HepG2 (cell line): ENCODE measurements around the gene DYSF. TPM values are rescaled to one million over a fixed set of nuclear protein-coding genes. Genes with fewer than 3 reads are reported as not detected.

Experiments
- ATAC-seq: fragments of 200-7000 bp; cut with Tn5 transposase; 3 replicates; pipeline ENCODE4 v1.9.1; 2020; ENCODE audit warnings: mild to moderate bottlenecking, moderate library complexity
- BruUV-seq: library from RNA; stranded (reverse); fragments of 400-500 nt; replicated peaks from 2 replicates; lab custom pipeline; 2021; lab: Mats Ljungman, UMichigan
- CTCF ChIA-PET: fragments of 300-600 bp; formaldehyde crosslinking; extraction: SDS; loops from one replicate; lab custom pipeline; 2021; ENCODE audit warnings: low total read pairs, inconsistent platforms, low intra/inter-chr PET ratio; lab: Yijun Ruan, JAX
- POLR2A ChIA-PET: fragments of 350-600 bp; sonication (Branson Sonifier 250); formaldehyde crosslinking; loops from one replicate; lab custom pipeline; 2020; ENCODE audit warnings: antibody characterized with exemption, inconsistent platforms; lab: Yijun Ruan, JAX
- DNase-seq: peaks from one replicate; pipeline ENCODE4 v3.0.0-alpha.2; 2015; ENCODE audit warnings: low spot score
- FAIRE-seq: peaks from 3 replicates; lab custom pipeline; 2011; peaks lifted over from hg19 to GRCh38; lab: Jason Lieb, UNC
- H2AFZ ChIP-seq: one replicate; pipeline ENCODE4 v1.6.1; 2011; ENCODE audit warnings: low read length, inconsistent platforms
- H3K27ac ChIP-seq: fragments of 300-600 bp; 3 replicates; pipeline ENCODE4 v1.8.0; 2011; ENCODE audit warnings: mixed run types, mild to moderate bottlenecking, mixed read lengths, low read length, inconsistent platforms; ENCODE audit not compliant: insufficient read depth; ENCODE audit errors: extremely low read length
- H3K27me3 ChIP-seq, 2 experiments: fragments of 200-600 bp in 1 of 2; 2 replicates in 1 of 2; 3 replicates in 1 of 2; pipeline versions ENCODE4 v1.6.0 to v1.8.0; 2011; ENCODE audit warnings: low read length in 2 of 2, mild to moderate bottlenecking in 2 of 2, moderate library complexity in 2 of 2, inconsistent platforms in 1 of 2; ENCODE audit not compliant: insufficient read depth in 2 of 2, control insufficient read depth in 1 of 2
- H3K36me3 ChIP-seq, 2 experiments: fragments of 200-600 bp in 1 of 2; replicated peaks in 1 of 2; 2 replicates in 1 of 2; 3 replicates in 1 of 2; pipeline versions ENCODE4 v1.5.1 to v1.8.0; 2011; ENCODE audit warnings: low read length in 2 of 2, inconsistent platforms in 1 of 2; ENCODE audit not compliant: insufficient read depth in 2 of 2, control insufficient read depth in 1 of 2
- H3K4me1 ChIP-seq: 2 replicates; pipeline ENCODE4 v1.5.1; 2012; ENCODE audit warnings: low read length, inconsistent platforms; ENCODE audit not compliant: insufficient read depth
- H3K4me2 ChIP-seq: 2 replicates; pipeline ENCODE4 v1.6.0; 2011; ENCODE audit warnings: low read depth, low read length, inconsistent platforms
- H3K4me3 ChIP-seq, 3 experiments: fragments of 200-600 bp in 1 of 3; sonication (generic), shearing (Covaris generic) in 1 of 3; replicated peaks in 1 of 3; 2 replicates each; pipeline ENCODE4 v1.5.1; 2011 to 2016; ENCODE audit warnings: low read length in 3 of 3, inconsistent platforms in 2 of 3, low read depth in 2 of 3, mild to moderate bottlenecking in 2 of 3, control low read depth in 1 of 3, mixed read lengths in 1 of 3; ENCODE audit not compliant: insufficient read depth in 1 of 3
- H3K79me2 ChIP-seq: one replicate; pipeline ENCODE4 v1.6.1; 2011; ENCODE audit warnings: low read length, inconsistent platforms; ENCODE audit not compliant: insufficient read depth
- H3K9ac ChIP-seq: 2 replicates; pipeline ENCODE4 v1.6.0; 2011; ENCODE audit warnings: mild to moderate bottlenecking, low read depth, low read length, inconsistent platforms; ENCODE audit not compliant: insufficient read depth
- H3K9me3 ChIP-seq: 2 replicates; pipeline ENCODE4 v1.5.1; 2012; ENCODE audit warnings: mild to moderate bottlenecking, low read length
- H4K20me1 ChIP-seq: 2 replicates; pipeline ENCODE4 v1.6.0; 2011; ENCODE audit warnings: inconsistent platforms, mild to moderate bottlenecking, low read length, moderate library complexity; ENCODE audit not compliant: insufficient read depth
- AGO2 ChIP-seq: fragments of 200-400 bp; formaldehyde crosslinking; optimal IDR thresholded peaks from 2 replicates; pipeline ENCODE3; 2017; ENCODE audit warnings: mild to moderate bottlenecking, low read depth, low read length, moderate library complexity
- AKAP8 ChIP-seq: sonication (generic); formaldehyde crosslinking; IDR thresholded peaks from 2 replicates; pipeline ENCODE4 v1.5.1; 2020; ENCODE audit warnings: mild to moderate bottlenecking, missing genetic modification reagents
- BATF2 ChIP-seq: sonication (generic); formaldehyde crosslinking; IDR thresholded peaks from 2 replicates; pipeline ENCODE4 v1.8.0; 2022; ENCODE audit warnings: mild to moderate bottlenecking, missing genetic modification reagents, moderate library complexity
- DPF2 ChIP-seq: sonication (generic); formaldehyde crosslinking; IDR thresholded peaks from 2 replicates; pipeline ENCODE4 v1.4.0; 2020; ENCODE audit warnings: mild to moderate bottlenecking, low read depth, missing genetic modification reagents, borderline replicate concordance
- HBP1 ChIP-seq: IDR thresholded peaks from 2 replicates; pipeline ENCODE4 v1.6.1; 2016; ENCODE audit warnings: low read depth, control low read depth
- HDAC6 ChIP-seq: fragments of 200-600 bp; sonication (generic); IDR thresholded peaks from 2 replicates; pipeline ENCODE4 v1.7.0; 2017; ENCODE audit warnings: mild to moderate bottlenecking, antibody characterized with exemption, low read length, low read depth
- IRF9 ChIP-seq: sonication (generic); formaldehyde crosslinking; IDR thresholded peaks from 2 replicates; pipeline ENCODE4 v1.8.0; 2022; ENCODE audit warnings: missing genetic modification reagents, mild to moderate bottlenecking, borderline replicate concordance
- KDM1A ChIP-seq: IDR thresholded peaks from 2 replicates; pipeline ENCODE4 v1.6.1; 2016; ENCODE audit warnings: missing compliant biosample characterization
- KDM2A ChIP-seq: sonication (generic); formaldehyde crosslinking; IDR thresholded peaks from 2 replicates; pipeline ENCODE4 v1.4.0; 2020; ENCODE audit warnings: low read depth, missing genetic modification reagents, borderline replicate concordance
- NCOR1 ChIP-seq: fragments of 200-600 bp; sonication (generic); IDR thresholded peaks from 2 replicates; pipeline ENCODE4 v1.7.0; 2017; ENCODE audit warnings: antibody characterized with exemption, low read length, borderline replicate concordance
- ZNF343 ChIP-seq: sonication (generic); formaldehyde crosslinking; IDR thresholded peaks from 2 replicates; pipeline ENCODE4 v1.4.0; 2020; ENCODE audit warnings: mild to moderate bottlenecking, missing genetic modification reagents
- ZNF609 ChIP-seq: sonication (generic); formaldehyde crosslinking; IDR thresholded peaks from 2 replicates; pipeline ENCODE4 v1.4.0; 2020; ENCODE audit warnings: mild to moderate bottlenecking, missing genetic modification reagents, borderline replicate concordance
- ZNF878 ChIP-seq: sonication (generic); formaldehyde crosslinking; IDR thresholded peaks from 2 replicates; pipeline ENCODE4 v1.8.1; 2023; ENCODE audit warnings: mild to moderate bottlenecking, missing genetic modification reagents, moderate library complexity
- WGBS: methylation state at CpG from one replicate; pipeline ENCODE4 v1.1.6; 2017; ENCODE audit warnings: low lambda C conversion rate; 5-methylcytosine and 5-hydroxymethylcytosine counted together
- in situ Hi-C: cut with HindIII; loops from 2 replicates; pipeline ENCODE4 v1.10.0; 2017; ENCODE audit warnings: low pct_unique_long_range_greater_than_20kb; ENCODE audit not compliant: extremely low pct_ligation_motif_present
- intact Hi-C: fragments of 100-400 bp; cut with micrococcal nuclease; formaldehyde crosslinking; loops from one replicate; pipeline ENCODE4 v1.10.0; 2022; ENCODE audit not compliant: unreplicated experiment
- polyA plus RNA-seq, 8 experiments: library from polyadenylated mRNA; depleted of rRNA in 3 of 8; stranded (reverse) in 7 of 8; unstranded in 1 of 8; fragments of >200 nt; fragmentation: Illumina TruSeq in 4 of 8; extraction: Trizol in 4 of 8; gene quantifications; 2 replicates each; pipeline versions ENCODE4 v1.2.1 to v1.2.3, GENCODE V29; 2011 to 2016; ENCODE audit warnings: low read depth in 4 of 8, missing spikeins in 1 of 8, mixed read lengths in 1 of 8; ENCODE audit not compliant: insufficient read depth in 1 of 8
- total RNA-seq, 5 experiments: library from RNA; depleted of rRNA; stranded (reverse); fragments of >200 nt; fragmentation: Illumina TruSeq; extraction: Trizol; gene quantifications; 2 replicates each; pipeline ENCODE4 v1.2.3, GENCODE V29; 2016; ENCODE audit warnings: low read depth in 1 of 5
- TF ChIP-seq, protein P1 (sequence below): sonication (generic); formaldehyde crosslinking; IDR thresholded peaks from 2 replicates; pipeline ENCODE4 v1.4.0; 2020; ENCODE audit warnings: mild to moderate bottlenecking, missing genetic modification reagents

The DYSF gene
- total and polyA plus RNA-seq, 2 of the 13 experiments (the other 11 are each of a cell fraction or from before 2014, with no cell fraction given): 0.15 to 2.4 TPM

DNA sequence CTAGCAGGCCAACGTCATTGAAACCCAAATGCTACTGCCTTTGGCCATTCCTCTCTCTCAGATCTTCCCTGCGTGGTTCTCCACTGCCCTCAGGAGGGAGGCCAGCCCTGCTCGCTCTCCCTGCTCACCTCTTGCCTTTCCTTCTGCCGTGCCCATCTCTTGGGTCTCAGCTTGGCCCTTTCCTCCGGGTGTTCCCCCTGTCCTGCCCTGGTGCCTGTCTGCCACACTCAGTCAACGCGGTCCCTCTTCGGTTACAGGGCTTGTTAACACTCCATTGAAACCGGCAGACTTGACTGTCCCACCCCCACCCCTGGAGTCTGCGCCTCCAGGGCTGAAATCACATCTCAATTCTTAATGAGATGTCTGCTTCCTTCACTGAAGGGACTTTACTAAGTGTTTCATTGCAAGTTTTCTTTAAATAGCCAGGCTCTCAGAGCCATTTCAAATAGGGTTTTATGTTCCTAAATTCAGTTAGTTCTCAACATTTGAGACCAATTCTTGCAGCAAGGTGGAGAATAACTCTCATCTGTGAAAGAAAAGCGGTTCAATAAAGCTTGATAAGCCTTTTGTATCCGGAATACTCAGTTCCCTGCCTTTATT, 237.6 kb downstream of the DYSF start:
- Histone ChIP-seq H3K36me3 (no peaks in the 10 kb centered on the region), H3K4me2 (no peak overlapping the region), H4K20me1 (no peaks in the 10 kb centered on the region), H3K4me1 (no peaks in the 10 kb centered on the region), H3K27ac (no peak overlapping the region), H3K79me2 (no peaks in the 10 kb centered on the region), H3K9ac (no peak overlapping the region), H3K9me3 (no peaks in the 10 kb centered on the region), H3K27me3 (peaks cover 0 to 30% of the 10 kb centered on the region in 2 experiments), H2AFZ (no peak overlapping the region), H3K4me3 (no peak overlapping the region)
- ChIA-PET CTCF (no interaction called here), POLR2A (no interaction called here)
- DNase-seq (no peak), FAIRE-seq (no peak), ATAC-seq (no peak)
- WGBS: 50% methylated on average over 12 of the region's 12 CpGs
- intact Hi-C loops: no loop called here
- no TSS peak for BruUV-seq
- in situ Hi-C loops: no loop called here
- TF ChIP-seq KDM2A: no peak
- TF ChIP-seq, protein P1, sequence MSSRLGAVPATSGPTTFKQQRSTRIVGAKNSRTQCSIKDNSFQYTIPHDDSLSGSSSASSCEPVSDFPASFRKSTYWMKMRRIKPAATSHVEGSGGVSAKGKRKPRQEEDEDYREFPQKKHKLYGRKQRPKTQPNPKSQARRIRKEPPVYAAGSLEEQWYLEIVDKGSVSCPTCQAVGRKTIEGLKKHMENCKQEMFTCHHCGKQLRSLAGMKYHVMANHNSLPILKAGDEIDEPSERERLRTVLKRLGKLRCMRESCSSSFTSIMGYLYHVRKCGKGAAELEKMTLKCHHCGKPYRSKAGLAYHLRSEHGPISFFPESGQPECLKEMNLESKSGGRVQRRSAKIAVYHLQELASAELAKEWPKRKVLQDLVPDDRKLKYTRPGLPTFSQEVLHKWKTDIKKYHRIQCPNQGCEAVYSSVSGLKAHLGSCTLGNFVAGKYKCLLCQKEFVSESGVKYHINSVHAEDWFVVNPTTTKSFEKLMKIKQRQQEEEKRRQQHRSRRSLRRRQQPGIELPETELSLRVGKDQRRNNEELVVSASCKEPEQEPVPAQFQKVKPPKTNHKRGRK (CRISPR knock-in tag): no peak
- no peak for TF ChIP-seq AGO2
- no peak for TF ChIP-seq KDM1A (CRISPR knock-in tag)
- TF ChIP-seq BATF2 (CRISPR knock-in tag): no peak
- no peak for TF ChIP-seq DPF2
- no peak for TF ChIP-seq AKAP8 (CRISPR knock-in tag)
- TF ChIP-seq HBP1 (CRISPR knock-in tag): no peak
- TF ChIP-seq HDAC6: no peak
- TF ChIP-seq ZNF878: no peak
- no peak for TF ChIP-seq IRF9 (CRISPR knock-in tag)
- no peak for TF ChIP-seq ZNF609 (CRISPR knock-in tag)
- no peak for TF ChIP-seq NCOR1
- no peak for TF ChIP-seq ZNF343
